HG03064 (cell line): Measurements from ENCODE around the gene NEDD9.

Experiments used
- ATAC-seq: cut with Tn5 transposase; IDR thresholded peaks from one replicate; pipeline ENCODE4 v1.9.1; 2021; ENCODE audit warnings: low read depth; ENCODE audit not compliant: unreplicated experiment

The NEDD9 gene

GRCh38 chr6:11204794-11205366 lies 27.6 kb downstream of the NEDD9 start:
- ATAC-seq, result no peak

- ATAC-seq, result no peak
Measured at GRCh38 chr6:11204005-11204399, 28.5 kb downstream of the NEDD9 start.

DNA sequence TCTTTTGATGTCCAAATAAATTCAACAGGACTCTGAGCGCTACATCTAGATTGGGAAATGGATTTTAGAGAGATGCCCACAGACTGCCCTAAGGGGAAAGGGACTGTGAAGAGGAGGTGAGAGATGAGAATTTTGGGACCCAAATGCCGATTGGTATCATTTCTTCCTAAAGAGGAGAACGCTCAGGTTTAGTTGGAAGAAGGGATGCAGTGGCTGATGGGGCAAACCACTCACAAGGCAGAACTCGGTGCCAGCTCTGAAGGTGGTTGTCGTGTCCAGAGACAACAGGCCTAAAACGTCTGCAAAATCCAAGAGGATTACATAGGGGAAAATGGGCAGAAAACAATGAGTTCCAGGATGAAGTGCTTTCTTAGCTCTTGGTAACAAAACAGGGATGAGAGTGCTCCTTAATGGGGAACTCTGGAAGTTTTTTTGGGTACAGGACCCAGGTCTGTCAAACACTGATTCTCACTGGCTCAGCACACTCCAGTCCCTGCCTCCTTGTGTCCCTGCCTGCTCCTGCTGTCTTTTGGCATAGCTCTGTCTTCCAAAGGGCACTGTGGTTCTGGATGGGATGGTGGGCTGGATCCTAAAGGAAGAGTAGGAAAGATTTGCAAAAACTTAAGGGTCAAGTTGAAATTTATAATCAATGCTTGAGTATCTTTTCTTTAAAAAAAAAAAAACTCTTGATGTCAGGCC lies 29.0 kb downstream of the NEDD9 start:
- no peak for ATAC-seq

- ATAC-seq, result no peak
Measured at GRCh38 chr6:11202513-11203305, 29.8 kb downstream of the NEDD9 start.

GRCh38 chr6:11201772-11202512 lies 30.5 kb downstream of the NEDD9 start:
- ATAC-seq, result no peak

GRCh38 chr6:11201015-11201414 lies 31.5 kb downstream of the NEDD9 start:
- no peak for ATAC-seq

DNA sequence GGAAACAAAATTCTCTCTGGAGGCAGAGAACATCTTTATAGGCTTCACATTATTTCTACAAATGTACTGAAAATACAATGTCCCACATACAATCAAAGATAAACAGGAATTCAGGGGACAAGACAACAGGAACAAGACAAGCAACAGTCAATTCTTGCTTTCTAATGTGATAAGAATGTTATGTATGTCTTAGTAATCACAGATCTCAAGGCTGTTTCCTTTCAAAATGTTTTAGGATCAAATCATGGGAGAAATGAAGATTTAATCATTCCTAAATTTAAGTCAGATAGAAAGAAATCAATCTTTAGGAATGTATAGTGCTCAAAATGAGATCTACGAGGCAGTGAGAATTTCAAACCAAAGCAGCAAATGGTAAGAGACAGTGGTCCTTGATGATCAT lies 32.1 kb downstream of the NEDD9 start:
- no peak for ATAC-seq

- ATAC-seq, result no peak
Measured at GRCh38 chr6:11198663-11199603, 33.5 kb downstream of the NEDD9 start.

- ATAC-seq, result no peak
Measured at GRCh38 chr6:11197850-11198249, 34.6 kb downstream of the NEDD9 start.

DNA sequence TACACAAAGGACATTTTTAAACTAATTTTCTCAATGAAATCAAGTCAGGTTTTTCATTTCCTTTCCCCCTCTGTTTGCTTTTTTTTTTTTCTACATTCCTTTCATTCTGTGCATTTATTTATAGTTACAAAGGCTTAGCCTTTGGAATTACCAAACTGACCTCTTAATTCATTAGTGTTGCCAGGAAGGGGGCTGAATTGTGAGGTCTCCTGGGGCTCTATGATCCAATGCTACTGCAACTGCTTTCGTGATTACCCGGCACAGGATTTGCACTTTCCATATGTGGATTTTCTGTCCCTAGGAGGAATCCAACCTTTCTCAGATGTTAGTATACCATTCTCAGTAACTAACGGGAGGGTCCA lies 35.3 kb downstream of the NEDD9 start:
- ATAC-seq, result no peak

DNA sequence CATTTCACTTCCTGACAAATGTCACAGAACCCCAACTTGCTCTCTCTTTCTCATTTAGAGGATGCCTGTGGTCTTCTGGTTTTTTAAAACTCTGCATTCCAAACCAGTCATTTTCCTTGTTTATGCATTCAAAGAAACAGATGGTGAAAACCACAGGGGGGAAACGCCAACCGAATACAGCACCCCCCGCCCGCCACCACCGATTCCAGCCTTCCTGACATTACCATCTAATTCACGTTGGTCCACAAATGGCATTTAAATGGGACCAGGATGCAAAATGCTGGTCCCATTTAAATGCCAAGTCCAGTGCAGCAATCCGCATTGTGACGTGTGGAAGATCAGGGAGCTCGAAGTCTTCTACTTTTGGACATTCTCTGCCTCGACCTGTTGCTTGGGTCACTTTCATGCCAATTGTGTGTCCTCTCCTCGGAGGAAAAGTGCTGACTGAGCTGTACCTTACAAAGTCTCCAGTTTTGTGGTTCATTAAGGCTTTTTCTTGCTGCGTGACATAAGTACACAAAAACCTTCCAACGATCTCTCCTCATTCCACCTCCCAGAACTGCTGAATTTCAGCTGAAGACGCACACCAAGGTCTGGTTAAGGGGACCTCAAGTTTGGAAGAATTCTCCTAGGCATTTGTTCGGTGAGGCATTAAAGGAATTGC lies 35.8 kb downstream of the NEDD9 start:
- no peak for ATAC-seq

GRCh38 chr6:11194356-11195218 lies 37.9 kb downstream of the NEDD9 start:
- ATAC-seq, result no peak

GRCh38 chr6:11193434-11193833 lies 39.0 kb downstream of the NEDD9 start:
- no peak for ATAC-seq

DNA sequence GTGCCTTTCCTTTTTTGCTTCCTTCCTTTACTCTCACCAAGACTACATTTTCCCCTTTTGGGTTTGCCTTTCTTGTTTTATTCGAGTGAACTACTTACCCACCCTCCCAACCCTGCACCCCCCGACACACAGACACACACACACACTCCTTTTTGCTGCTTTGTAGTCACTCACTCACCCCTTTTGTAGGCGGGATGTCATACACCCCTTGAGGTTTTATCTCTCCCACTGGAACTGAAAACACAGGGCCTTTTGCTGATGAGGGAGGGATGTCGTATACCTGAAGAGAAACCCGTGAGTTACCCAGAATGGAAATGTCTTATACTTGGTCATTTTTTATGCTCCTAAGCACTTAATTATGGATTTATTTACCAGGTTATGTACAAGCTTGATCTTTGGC lies 40.3 kb downstream of the NEDD9 start:
- no peak for ATAC-seq

DNA sequence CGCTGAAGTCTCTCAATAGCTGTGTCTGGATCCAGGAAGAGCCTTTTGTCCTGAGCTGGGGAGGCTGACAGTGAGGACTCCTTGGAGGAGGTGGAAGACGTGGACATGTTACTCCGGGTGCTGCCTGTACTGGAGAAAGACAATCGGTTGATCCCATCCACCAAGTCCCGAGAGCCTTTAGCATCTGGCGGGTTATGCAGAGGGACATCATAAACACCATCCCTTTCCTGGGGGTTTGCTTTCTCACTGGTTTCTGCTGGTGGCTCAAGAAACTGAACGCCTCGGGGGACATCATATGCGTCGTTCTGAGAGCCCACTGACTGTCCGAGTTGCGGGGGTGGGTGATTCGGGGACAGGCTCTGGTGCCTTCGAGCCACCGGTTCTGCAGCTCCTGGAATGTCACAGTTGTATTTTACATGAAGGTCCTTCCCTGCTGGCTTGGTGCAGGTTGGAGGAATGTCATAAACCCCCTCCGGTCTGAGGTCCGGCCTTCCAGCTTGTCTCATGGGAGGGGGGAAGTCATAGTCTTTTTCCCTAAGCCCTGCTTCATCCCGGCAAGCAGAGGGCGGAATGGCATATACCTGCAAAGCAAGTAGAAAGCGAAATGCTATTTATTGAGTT lies 41.7 kb downstream of the NEDD9 start:
- ATAC-seq, result no peak

DNA sequence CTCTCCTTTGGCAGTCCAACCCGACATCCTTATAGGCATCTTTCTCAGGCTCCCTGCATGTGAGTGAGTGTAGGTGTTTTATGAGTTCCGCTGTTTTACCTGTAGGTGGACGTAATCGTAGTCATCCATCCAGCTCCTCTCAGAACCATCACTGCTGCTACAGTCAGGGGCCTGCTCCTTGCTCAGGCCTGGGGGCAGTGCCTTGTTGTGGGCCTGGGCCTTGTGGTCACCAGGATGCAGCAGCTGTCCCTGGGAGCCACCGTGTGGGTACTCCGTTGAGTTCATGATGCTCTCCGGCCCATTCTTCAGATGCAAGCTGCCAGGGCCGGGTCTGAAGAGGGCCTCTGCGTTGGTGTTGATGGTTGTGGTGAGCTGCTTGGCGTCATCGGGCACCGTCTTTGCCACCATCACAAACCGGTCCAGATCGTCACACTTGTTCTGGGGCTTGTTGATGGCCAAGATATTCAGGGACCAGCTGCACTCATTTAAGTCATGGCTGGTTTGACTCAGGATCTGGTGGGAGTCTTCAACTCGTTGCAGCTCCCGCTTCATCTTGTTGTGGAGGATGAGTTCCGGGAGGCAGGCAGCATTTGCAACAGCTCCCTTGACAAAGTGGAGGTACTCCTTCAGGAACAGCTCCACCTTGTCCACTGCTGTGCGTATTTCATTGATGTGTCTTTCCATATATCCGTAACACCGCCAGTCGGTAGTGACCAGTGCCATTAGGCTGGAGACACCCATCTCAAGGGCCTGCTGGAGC lies 42.4 kb downstream of the NEDD9 start:
- no peak for ATAC-seq

DNA sequence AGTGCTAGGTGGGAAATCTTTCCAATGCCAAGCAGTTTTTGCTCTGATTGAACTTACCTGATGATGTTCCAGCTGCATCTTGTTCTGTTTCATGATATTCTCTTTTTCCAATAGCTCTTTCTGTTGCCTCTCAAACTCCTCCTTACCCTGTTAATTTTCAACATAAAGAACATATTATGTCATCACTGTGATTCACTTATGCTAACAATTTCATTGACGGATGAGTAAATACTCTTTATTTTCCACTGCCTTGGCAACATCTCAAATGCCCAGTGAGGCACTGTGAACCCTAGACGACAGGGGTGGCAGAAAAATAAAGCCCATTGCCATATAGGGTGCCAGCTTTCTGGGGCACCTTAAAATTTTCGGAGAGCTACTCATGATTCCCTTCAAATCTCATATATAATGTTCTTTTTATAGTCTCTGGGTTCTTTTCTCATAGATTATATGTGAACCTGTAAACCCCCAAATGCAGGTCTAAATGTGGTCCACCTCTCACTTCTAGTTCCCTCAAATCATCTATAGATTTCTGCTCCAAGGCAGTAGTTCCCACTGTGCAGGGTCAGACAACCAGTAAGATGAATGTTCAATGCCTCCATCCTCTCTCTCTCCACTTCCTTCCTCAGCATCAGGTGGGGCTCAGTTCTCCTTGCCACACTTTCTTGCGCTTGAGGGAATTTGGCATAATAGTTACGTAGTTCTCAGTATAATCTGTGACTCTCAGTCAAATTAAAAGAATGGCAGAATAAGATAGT lies 44.1 kb downstream of the NEDD9 start:
- no peak for ATAC-seq
